Hematopoietic multipotent progenitor cell treated with erythropoietin and hydrocortisone succinate and interleukin-3 and kit ligand, for 17 days (in vitro differentiated cells): ENCODE data around the gene GRIP1.
"Not testable (repeated sequence)": the region's sequence is repeated elsewhere in the genome, so short reads cannot be mapped to it uniquely, and the experiment has no call there.

Experiments used
- DNase-seq: peaks from one replicate; pipeline ENCODE4 v3.0.0-alpha.2; 2015; ENCODE audit warnings: low spot score

Gene GRIP1

DNA sequence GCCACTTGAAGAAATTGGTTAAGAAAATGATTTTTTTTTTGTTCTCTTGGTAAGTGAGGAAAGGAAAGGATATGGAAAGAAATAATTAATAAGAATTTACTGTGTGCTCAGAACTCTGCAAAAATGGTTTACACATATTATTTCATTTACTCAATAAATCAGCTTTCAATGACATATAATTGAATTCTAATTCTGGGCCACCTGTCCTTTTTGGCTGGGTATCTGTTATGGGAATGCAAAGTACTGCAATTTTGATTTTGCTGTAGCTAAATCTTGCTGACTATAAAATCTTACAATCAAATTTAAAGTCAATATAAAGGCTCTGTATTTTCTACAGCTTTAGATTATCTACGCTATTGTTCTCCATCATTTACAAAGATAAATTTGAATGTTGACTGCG is 147.1 kb downstream of the GRIP1 start:
- DNase-seq: no peak

DNA sequence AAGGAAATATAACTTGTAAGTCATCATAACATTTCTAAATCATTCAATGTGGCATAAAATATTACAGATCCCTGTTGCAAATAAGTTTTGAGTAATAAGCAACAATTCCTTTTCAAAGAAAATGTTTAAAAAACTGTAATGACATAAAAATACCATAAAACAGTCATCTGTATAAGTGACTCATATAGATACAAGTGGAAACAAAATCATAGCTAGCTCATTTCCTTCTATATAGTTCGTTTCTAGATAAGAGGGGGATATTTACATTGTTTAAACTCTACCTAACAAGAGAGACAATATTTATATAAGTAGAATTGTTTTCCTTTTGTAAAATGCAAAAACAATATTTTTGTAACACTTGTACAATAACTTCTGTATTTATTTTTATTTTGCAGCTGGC is 148.9 kb downstream of the GRIP1 start:
- DNase-seq: no peak

- no peak for DNase-seq
Observed at GRCh38 chr12:66516561-66516960, 162.3 kb downstream of the GRIP1 start.

DNA sequence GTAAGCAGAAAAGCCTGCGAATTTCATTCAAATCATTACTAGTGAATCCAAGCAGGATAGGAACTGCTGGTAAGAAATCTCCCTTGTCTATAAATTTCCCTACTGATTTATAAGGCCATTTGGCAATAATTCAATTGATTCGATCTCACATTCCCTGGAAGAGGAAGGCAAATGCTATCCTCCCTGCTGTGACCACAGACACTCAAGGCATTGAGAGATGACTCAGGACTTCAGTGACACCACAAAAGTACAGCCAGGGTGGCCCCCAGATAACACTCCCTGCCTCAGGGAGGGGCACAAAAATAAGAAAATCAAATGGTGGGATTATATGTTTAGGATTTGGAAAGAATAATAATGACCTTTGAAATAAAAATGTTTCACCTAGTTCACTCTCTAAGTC is 162.7 kb downstream of the GRIP1 start:
- no peak for DNase-seq

DNA sequence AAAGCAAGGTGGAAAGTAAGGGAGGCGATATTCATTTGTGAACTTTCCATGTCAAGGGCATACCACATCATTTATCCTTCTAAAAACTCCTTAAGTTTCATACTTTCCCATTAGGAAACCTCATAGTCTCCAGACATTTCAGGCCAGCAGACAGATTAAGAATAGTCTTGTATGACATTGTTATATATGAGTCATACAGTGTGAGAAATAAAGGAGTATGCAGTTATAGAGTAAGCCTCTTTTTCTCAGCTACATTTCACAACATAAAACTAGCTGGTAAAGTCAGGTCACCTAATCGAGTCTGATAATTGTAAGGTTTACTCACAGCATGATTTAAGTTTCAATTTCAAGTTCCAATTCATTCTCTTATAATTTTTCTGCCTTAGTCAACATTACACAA is 164.3 kb downstream of the GRIP1 start:
- no peak for DNase-seq

- DNase-seq: no peak
Observed at GRCh38 chr12:66508025-66508424, 170.9 kb downstream of the GRIP1 start.

GRCh38 chr12:66503746-66504145 is 175.1 kb downstream of the GRIP1 start:
- DNase-seq: no peak

GRCh38 chr12:66502911-66503310 is 176.0 kb downstream of the GRIP1 start:
- no peak for DNase-seq

DNA sequence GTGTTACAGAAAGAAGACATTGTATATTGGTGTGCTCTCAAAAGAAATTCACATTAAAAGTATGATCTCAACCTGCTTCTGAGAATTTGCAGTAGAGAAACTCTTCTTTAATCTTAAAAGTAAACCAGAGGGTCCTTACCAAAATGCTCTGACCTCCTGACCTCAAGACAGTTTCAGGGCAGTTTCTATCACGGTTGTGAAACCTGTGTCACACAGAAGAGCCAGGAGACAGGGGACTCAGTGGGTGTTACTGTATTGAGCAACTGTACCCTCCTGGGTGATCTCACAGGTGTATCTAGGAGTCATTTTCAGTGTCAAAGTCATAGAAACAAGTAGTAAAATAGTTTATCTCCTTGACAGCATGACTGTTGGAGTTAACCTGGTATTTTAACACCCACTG is 178.0 kb downstream of the GRIP1 start:
- no peak for DNase-seq

- no peak for DNase-seq
Observed at GRCh38 chr12:66500091-66500490, 178.8 kb downstream of the GRIP1 start.

DNA sequence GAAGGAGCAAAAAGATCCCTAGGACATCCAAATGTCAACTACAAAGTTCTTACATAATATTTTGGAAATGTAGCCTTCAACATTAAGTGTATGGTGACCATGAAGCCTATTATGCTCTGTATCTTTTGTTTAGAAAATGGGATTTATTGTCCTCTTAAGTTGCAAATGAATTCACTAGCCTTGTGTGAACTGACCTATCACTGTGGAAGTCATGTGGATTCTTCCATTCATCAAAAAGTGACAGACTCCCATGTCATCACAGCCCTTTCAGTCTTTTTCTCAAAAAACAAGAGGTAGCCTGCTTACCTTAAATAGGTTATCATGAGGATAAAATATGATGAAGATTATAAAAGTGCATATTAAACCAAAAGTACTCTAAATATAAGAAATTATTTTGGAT is 179.9 kb downstream of the GRIP1 start:
- no peak for DNase-seq

DNA sequence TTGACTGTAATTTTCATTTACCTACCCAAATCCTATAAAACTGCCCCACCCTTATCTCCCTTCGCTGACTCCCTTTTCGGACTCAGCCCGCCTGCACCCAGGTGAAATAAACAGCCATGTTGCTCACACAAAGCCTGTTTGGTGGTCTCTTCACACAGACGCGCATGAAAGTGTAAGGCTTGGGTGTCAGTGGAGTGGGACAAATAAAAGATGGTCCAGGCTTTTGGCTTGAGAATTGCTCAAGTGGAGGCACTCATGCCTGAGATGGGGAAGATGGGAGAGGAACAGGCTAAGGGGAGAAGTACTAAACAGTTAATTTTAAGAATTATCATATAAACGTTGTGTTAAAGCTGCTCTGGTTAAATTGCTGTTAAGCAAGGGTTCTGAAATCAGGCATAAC is 180.8 kb downstream of the GRIP1 start:
- not testable (repeated sequence) for DNase-seq

DNA sequence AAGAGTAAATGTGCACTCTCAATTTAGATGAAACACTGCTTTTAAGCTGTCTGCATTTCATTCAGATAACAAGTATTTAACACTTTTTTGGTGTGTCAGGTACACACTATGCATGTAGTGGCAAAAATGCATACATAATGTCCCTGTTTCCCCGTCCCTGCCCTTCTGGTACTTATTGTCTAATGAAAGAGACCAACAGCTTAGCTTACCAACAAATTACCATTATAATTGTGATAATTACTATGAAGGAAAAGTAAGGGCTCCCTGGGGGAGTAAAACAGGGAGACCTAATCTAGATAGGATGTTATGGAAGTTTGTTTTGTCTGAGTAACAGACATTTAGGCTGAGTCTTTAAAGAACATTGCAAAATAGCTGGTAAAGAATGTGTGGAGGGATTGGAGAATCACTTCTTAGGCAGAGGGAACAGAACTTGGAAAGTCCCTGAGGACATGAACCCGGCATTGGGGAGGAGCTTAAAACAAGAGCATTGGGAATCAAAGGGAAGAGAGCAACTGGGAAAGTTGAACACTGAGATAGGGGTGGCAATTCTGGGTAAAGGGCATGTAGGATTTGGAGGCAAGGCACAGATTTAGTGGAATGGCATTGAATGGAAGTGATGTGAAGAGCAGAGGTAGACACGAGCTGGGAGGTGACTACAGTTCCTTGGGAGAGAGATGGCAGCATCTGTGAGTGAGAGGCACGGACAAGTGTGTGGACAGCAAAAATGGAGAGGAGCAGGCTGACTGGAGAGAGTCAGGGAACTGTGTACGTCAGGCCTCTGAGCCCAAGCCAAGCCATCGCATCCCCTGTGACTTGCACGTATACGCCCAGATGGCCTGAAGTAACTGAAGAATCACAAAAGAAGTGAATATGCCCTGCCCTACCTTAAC is 181.6 kb downstream of the GRIP1 start:
- no peak for DNase-seq

DNA sequence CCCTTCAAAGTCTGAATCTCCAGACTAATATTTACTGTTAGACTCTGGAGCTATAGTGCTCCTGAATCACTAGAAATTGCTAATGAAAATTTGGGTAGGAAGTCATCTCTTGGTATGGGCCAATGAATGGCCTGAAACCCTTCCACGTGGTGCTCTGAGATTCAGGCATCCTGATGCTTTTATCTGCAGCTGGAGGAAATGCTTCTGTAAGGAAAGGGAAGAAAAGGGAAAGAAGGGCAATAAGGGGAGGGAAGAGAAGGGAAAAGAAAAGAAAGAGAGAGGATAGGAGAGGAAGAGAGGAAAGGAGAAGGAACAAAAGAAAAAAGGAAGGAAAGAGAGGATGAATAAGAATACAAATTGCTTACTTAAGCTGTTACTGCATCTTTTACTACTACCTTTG is 182.3 kb downstream of the GRIP1 start:
- DNase-seq: no peak

DNA sequence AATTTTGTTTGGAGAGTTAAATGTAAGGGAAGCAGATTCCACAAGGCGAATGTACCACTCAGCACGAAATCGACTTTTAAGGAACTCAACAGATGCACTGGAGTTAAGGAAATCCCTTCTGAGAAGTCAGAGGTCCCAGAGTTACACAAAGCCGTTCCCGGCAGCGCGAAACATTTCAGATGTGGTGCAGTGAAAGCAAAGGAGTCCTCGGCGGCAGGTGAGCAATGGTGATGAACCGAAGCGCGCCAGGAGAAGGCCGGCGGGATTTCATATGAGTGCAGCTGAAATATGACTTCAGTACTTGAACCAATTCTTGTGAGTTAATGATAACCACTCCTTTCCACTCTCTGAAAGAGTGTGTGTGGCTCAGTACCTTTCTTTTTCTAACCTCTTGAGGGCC is 183.2 kb downstream of the GRIP1 start:
- DNase-seq: no peak

DNA sequence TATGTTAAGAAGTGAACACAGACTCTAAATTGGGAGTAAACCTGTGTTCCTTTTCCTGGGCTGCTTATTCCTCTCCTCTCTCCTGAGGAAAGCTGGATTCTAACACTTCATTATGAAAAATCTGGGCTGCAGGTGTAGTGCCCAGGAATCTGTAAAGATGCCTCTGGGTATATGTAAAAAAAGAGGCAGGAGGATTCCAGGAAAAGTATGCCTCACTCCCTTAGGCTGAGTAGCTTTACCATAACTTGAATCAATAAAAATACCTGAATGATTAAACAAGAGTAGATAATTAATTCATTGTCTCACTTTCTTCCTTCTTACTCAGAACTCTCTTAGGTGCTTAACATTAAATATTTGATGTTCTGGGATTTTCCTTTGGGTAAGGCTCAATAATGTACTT is 185.1 kb downstream of the GRIP1 start:
- DNase-seq: no peak

- DNase-seq: no peak
Observed at GRCh38 chr12:66491853-66492252, 187.0 kb downstream of the GRIP1 start.

GRCh38 chr12:66482351-66483203 is 196.3 kb downstream of the GRIP1 start:
- DNase-seq: no peak

DNA sequence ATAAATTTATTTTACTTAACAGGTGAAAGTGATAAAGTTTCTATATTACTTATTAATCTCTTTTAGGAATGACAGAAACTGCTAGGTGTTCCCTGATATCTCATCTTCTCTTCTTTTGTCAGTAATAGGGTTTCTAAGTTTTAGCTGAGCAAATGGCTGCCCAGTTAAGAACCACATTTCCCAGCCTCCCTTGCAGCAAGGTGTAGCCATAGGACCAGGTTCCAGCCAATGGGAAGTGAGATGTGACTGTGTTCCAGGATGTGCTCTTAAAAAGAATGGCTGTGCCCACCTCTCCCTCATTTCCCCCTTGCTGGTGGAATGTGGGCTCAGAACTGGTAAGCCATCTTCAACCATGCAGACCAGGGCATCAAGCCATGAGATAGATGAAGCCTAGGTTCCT is 210.9 kb downstream of the GRIP1 start:
- no peak for DNase-seq

DNA sequence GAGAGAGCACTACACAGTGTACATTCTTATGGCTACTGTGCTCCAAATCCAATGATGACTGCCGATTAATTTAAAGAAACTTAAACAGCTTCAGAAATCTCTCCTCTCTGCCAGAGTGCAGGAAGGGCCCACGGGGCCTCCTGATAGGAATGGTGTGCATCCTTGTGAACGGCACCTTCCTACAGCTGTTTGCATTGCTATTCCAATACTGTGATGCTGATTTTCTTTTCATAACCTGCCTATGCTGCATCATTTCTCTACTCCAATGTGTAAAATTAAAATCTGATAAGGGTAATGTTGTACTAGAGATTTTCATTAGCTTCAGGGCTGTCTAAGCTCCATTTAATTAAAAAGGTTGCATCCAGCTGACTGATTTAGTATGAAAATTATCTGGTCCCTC is 217.5 kb downstream of the GRIP1 start:
- no peak for DNase-seq

- no peak for DNase-seq
Observed at GRCh38 chr12:66459944-66460482, 218.9 kb downstream of the GRIP1 start.

- no peak for DNase-seq
Observed at GRCh38 chr12:66456612-66457011, 222.3 kb downstream of the GRIP1 start.

DNA sequence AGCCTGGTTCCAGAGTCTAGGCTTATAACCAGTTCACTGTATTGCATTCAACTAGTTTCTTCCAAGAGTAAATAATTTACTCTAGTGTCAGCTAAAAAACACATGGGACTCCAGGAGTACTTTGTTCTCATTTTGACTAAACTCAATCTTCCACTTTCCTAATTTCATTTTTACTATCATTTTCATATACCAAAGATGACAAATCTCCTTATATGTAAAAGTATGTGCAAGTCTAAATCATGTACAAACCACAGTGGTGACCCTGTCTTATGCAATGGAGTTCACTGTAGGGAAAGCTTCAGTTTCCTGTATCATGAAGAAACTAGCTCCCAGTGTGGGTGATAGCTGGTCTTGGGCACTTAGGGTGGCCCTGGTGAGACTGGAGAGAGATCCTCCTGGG is 225.0 kb downstream of the GRIP1 start:
- DNase-seq: no peak
